ENCODE data around the gene HCFC2.

Gene HCFC2

DNA sequence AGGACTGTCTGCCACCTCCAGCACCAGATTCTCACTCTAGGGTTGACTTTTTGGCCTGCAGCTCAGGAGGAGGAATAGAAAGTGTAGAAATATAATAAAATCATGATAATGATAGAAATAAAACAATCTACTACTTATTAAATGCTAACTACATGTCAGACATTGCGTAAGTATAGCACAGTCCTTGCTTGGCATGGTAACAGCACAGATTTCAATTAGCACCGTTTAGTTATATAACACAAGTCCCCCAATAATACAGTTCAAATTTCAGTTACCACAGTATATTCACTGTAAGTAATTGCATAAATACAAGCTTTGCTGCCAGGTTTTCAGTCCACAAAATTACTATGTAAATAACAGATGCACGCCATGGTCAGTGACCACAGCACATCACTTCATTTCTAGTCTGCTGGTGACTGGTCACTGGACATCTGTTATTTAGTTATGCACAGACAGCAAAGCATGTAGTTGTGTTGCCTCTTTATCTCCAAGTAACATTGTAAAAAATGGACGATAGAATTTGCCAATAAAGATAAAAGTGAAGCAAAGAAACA is 7.8 kb upstream of the HCFC2 start:
- FAIRE-seq (no peak), DNase-seq (ENCODE audit: low spot score) (no peak)

DNA sequence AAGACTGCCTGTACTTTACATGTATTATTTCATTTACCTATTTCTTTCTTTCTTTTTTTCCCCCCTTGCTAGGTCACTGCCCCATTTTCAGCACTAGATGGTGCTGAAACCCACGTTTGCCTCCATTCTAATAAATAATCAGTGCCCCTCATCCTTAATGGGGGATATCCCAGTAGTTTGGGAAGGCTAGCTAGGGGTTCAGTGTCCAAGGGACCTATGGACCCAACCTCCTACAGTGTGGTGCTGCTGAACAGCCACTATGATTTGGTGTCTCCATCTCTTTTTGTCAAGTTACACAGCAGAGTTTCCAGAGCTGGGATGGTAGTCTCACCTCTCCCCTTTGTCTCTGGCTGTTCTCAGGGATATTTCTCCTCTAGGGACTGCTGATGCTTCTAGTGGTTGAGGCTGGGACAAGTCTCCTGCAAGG is 6.5 kb upstream of the HCFC2 start:
- DNase-seq (ENCODE audit: low spot score) (no peak), FAIRE-seq (no peak)

DNA sequence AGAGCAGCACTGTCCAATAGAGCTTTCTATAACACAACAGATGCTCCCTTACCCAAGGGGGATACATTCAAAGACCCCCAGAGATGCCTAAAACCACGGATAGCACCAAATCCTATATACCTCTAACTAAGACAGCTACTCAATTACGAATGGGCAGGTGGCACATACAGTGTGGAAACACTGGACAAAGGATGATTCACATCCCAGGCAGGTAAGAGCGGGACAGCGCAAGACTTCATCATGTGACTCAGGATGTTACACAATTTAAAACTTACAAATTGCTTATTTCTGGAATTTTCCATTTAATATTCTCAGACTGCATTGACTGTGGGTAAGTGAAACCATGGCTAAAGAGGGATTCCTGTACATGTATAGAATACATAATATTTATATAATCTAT is 5.5 kb upstream of the HCFC2 start:
- no peak for FAIRE-seq
- DNase-seq (ENCODE audit: low spot score), result no peak

DNA sequence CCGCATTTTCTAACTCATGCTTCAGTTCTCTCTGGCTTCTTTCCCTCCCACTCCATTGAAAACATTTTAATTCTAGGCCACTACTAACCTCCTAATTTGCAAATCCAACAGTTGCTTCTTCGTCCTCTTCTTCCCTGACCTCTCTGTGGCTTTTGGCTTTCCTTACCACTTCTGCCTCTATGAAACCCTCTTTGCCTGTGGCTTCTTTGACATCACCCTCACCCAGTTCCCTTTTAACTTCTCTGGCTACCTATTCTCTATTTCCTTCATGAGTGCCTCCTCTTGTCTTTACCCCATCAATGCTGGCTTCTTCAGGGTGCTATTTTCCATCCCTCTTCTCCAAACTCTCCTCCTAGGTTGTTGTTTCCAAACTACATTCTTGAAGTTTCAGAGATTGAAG is 4.4 kb upstream of the HCFC2 start:
- DNase-seq (ENCODE audit: low spot score) (no peak), FAIRE-seq (no peak)

DNA sequence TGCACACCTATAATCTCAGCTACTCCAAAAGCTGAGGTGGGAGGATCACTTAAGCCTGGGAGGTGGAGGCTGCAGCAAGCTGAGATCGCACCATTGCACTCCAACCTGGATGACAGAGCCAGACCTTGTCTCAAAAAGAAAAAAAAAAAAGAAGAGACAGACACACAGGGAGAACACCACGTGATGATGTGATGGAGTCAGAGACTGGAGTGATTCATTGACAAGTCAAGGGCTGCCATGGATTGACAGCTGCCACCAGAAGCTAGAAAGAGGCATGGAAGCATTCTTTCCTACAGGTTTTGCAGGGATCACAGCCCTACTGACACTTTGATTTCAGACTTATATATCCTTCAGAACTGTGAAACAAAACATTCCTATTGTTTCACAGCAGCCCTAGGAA is 3.5 kb upstream of the HCFC2 start:
- no peak for DNase-seq (ENCODE audit: low spot score)
- FAIRE-seq, result no peak

DNA sequence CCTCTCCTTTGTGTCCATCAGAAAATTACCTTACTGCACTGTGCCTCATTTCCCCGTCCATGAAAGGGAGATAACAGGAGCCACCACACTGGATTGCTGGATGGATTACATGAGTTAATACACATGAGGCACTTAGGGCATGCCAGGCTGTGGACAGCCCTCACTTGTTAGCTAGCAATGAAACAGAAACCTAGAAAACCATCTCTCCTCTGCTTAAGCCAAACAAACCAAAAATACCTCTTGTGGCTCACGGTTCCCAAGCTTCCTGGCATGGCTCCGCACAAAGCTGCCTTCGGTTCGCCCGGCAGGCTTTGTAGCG is 660 bp upstream of the HCFC2 start:
- DNase-seq (ENCODE audit: low spot score) (no peak), FAIRE-seq (no peak)

DNA sequence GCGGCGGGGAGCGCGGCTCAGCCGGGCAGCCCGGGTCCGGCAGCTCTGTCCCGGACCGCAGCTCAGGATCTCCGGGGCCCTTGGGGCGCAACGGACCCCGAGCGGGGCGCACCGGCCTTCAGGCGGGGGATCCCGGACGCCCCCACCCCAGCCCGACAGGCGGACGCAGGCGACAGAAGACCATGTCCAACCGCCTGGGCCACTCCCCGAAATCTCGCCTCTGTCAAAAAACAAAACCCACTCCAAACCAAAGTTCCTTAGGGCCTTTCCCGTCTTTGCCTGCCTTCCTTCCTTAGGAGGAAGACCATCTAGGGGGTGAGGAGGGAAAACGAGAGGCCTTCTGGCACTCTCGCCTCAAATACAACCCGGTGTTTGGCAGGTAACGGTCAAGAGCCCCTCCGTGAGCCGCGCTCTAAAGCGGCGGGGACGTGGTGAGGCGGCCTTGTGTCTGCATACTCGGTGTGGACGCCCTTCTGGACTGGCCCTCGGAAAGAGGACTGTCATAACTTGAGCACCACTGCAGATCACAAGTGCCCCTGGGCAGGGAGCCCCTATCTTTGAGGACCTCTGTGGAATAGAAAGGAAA is 604 bp downstream of the HCFC2 start:
- DNase-seq (ENCODE audit: low spot score), result no peak
- FAIRE-seq, result no peak

DNA sequence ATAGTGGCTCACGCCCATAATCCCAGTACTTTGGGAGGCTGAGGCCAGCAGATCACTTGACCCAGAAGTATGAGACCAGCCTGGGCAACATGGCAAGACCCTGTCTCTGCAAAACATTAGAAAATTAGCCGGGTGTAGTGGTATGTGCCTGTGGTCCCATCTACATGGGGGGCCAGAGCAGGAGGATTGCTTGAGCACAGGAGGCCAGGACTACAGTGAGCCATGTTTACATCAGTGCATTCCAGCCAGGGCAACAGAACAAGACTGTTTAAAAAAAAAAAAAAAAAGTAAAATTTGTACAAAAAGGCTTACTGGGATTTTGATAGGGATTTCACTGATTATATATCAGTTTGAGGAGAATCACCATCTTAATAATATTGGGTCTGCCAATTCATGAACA is 7.8 kb downstream of the HCFC2 start:
- no peak for FAIRE-seq
- no peak for DNase-seq (ENCODE audit: low spot score)

DNA sequence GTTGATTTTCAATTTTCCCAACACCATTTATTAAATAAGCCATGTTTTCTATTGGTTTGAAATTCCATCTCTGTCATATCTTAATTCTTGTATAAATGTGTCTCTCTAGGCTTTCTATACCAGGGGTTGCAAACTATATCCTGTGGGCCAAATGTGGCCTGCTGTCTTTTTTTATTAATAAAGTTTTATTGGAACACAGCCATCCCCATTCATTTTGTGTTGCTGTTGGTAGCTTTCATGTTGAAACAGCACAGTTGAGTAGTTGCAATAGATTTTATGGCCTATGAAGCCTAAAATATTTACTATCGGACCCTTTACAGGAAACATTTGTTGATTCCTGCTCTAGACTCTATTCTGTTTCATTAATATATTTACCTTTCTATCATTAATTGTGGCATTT is 9.4 kb downstream of the HCFC2 start:
- DNase-seq (ENCODE audit: low spot score) (no peak), FAIRE-seq (no peak)

DNA sequence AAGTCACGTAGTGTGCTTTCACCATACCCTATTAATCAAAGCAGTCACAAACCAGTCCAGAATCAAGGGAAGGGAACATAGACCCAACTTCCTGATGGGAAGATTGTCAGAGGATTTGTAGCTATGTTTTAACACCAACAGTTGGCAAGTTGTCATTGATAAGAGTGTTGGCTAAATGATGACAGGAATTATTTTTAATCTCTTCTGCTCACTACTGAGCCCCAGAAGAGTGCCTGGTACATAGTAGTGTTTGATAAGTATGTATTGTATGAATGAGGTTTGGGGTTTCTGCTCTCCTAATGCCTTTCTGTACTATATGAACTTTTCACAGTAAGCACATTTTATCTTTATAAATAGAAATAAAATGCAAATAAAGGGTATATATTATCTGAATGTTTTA is 14.7 kb downstream of the HCFC2 start:
- no peak for FAIRE-seq
- no peak for DNase-seq (ENCODE audit: low spot score)

DNA sequence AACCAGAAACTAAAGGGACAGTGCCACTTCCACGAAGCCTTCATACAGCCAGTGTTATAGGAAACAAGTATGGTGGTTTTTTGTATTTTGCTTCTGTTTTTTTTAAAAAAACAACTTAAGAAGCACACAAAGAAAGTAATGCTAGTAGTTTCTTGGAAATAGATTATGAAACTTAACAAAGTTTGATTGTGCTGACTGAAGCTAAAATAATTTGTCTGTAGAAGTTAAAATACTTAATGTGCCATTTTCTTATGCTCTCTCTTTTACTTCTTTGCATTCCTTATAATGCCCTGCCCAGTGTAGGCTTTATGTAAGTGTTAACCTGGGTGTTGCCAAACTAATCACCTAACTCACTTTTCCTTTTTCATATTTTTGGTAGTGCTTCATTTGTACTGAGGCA is 16.4 kb downstream of the HCFC2 start:
- DNase-seq (ENCODE audit: low spot score) (no peak), FAIRE-seq (no peak)

DNA sequence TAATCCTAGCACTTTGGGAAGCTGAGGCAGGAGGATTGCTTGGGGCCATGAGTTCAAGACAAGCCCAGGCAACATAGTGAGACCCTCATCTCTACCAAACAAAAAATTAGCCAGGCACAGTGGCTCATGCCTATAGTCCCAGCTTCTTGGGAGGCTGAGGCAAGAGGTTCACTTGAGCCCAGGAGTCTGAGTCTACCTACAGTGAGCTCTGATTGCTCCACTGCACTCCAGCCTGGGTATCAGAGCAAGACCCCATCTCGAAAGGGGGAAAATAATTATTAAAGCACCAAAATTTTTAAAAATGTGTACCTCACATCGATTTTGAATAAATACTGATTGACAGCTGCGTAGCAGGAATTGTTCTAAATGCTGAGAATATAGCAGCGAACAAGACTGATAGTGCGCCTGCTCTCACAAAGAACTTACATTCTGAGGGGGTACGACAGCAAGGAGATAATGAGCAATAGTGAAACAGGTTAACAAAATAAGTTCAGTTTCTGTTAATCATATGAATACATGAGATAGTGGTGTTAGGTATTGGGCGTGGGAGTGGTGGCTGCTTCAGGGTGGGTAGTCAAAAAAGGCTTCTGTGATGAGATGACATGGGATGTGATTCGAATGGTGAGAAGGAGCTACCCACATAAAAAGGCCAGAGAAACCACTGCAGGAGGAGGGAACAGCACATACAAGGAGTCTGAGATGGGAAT is 19.6 kb downstream of the HCFC2 start:
- DNase-seq (ENCODE audit: low spot score), result no peak
- no peak for FAIRE-seq

DNA sequence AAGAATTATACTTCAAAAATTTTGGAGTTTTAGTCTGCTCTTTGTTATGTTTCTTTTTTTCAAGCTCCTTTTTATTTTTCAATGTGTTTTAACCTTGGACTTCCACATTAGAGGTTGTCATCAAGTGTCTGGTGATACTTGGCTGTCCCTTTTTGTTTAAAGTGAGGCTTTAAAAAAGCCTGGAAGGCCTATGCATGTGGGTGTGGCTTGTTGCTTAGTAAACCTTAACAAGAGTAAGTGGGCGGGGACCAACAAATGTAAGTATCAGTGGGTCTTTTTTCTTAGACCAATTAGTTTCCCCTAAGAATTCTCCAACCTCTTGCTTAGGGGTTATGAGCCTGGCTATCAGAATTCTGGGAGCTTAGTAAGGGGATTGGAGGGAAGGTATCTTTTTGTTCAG is 26.4 kb downstream of the HCFC2 start:
- FAIRE-seq, result no peak
- DNase-seq (ENCODE audit: low spot score), result no peak

DNA sequence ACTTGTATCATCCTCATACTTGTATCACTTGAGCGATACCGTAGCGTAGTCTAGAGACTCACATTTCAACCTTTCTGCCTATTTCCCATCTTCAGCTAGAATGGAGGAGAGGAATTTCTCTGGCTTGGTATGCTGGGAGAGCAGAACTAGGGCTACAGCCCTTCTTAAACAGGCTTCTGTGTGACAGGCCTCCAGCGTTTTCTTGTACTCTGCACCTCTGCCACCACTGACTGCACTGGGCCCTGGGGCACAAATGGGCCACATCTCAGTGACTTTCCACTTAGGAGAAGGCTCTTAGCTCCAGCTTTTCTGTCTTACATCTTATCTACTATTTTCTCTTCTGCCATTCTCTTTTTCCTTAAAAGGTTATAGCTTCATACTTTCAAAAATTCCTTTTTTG is 26.8 kb downstream of the HCFC2 start:
- FAIRE-seq (no peak), DNase-seq (ENCODE audit: low spot score) (no peak)

DNA sequence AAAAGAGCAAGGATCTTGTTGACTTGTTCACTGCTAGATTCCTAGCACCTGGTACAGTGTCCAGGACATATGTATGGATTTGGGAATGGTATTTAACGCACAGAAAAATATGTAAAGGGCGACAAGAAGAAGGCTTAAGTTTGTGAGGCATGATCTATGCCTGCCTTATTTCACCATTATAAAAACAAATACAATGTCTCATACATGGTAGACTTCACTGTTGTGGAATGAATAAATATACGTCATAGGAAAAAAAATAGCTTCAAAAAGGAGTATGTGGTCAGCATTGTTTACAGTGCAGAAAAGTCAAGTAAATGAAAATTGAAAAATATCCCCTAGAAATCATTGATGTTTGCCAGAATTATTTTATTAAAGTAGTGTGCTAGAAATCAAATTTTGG is 30.0 kb downstream of the HCFC2 start:
- DNase-seq (ENCODE audit: low spot score) (no peak), FAIRE-seq (no peak)

DNA sequence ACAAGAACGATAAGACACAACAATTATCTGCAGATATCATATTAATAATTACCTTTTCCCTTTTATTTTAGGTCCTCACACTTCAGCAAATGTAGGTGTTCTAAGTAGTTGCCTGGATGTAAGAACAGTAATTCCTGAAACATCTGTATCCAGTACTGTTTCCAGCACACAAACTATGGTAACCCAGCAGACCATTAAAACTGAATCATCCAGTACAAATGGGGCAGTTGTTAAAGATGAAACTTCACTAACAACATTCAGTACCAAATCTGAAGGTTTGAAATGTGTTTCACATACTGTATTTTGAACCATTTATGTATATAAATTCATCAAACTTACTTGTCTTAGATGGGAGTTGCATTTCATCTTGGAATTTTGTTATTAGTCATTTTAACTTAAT is 31.0 kb downstream of the HCFC2 start:
- no peak for FAIRE-seq
- no peak for DNase-seq (ENCODE audit: low spot score)

DNA sequence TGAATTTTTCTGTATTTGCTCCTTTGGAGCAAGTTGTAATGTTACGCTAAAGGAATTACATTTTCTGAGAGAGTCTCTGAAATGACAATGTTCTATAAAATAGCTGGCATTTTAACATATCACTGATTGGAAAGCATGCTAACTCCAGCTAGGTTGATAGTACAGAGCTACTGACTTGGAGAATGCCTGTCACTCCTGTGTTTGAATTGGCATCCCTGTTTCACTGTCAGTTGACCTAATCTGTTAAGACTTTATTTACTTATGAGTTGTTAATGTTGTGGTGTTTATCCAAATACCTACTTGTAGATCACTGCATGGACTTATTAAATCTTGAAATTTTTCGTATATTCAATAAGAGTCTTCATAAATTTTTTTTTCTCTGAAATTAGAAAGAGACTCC is 33.6 kb downstream of the HCFC2 start:
- no peak for FAIRE-seq

DNA sequence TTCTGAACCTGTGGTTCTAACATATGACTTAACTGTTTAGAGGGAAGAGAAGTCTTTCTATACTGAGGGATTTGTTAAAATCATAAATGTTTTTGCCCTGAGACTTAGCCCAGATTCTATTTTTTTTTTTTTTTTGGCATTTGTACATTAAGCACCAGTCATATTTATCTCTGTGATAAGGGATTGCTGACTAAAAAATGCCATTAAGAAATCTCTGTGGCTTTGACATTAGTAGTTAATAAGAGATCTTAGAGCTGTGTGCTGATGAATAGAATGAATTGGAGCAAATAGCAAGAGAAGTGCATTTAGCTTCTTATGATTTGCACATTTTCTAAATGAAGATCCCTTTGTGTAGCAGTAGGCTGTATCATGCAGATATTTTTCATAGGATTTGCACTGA is 41.1 kb downstream of the HCFC2 start:
- no peak for FAIRE-seq

More for the DNA sequence above, 33.6 kb downstream of the HCFC2 start:
- no peak for DNase-seq (ENCODE audit: low spot score)

DNA sequence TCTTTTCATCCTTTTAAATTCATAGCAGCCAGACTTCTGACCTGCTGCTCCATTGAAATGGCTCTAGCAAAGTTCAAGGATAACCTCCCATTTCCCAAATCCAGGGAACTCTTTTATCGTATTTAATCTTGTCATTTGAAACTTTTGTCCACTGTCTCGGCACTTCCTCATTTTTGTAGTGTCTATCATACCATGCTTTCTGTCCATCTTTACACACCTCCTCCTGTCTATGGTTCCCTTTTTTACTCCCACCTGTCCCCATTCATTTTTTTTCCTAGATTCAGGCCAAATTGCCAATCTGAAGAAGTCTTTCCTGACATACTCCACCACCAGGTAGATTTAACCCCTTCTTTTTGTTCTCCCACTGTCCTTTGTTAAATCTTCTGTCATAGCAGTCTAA is 42.6 kb downstream of the HCFC2 start:
- DNase-seq (ENCODE audit: low spot score) (no peak), FAIRE-seq (no peak)

More for the DNA sequence above, 41.1 kb downstream of the HCFC2 start:
- DNase-seq (ENCODE audit: low spot score), result no peak

DNA sequence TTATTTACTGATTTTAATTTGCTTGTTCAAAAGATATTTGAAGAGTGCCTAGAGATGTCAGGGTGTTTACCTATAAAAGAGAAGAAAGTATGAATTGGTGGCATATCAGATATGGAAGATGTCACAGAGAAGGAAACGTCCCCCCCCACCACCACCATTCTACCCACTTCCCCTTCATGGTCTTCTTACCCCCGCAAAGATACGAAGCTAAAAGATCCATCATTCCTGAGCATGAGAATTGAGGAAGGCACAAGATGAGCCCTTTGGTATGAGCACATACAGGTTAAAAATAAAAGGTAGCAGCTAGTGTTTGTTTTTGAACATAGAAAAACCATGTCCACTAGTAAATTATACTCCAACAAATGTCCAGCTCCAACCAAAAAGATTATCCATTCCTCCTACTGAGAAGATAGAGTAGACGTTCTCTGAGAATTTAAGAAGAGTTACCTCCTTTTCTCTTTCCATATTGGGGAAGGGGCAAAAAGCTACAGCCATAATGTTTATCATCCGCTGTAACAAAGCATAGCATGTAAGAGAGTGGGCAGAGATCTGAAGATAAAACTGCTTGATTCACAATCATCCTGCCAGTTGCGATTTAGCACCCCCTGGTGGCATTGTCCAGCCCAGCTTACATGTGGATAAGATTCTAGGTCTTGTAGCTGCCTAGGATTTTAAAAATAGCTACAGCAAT is 44.6 kb downstream of the HCFC2 start:
- FAIRE-seq, result peak; percentile 69
- DNase-seq (ENCODE audit: low spot score), result peak; percentile 41

DNA sequence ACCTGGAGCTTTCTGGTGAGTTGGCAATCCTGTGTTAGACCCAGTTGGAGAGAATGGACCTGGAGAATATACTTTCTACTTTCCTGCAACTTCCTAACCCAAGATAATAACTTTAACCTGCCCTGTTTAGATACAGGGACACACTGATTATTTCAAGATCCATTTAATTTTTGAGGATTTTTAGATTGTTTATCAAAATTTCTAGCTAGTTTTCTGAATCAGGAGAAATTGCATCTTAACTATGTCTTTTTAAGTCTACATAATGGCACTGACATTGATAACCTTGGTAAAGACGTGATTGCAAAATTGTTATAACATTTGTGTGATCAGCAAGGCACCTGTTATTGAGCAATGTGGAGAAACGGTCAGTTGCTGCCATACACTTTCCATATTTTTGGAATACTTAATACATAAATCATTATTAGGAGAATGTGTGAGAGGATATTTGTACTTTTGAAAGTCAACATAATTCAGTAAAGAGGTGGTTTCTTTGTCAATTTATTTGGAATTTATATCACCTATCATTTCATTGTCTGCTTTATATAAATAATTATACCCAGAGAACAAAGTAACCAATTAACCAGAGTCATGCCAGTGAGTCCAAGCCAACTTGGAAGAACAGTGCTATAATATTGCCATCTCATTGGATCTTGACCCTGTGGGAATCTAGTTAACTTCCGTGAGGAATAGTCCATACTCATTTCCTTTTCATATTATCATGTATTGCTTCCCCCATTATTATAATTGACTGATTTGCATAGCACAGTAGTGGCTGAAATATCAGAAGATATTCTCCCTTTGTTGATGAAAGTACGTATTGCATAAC is 45.3 kb downstream of the HCFC2 start:
- FAIRE-seq, result no peak
- DNase-seq (ENCODE audit: low spot score), result no peak
